Keratinocyte (primary cell): ENCODE measurements around the gene OGFRL1.

Experiments
- EZH2 ChIP-seq: IDR thresholded peaks from one replicate; pipeline ENCODE4 v1.6.1; 2012; ENCODE audit warnings: inconsistent platforms, mild to moderate bottlenecking, low read length, moderate library complexity
- TF ChIP-seq, protein P1 (sequence below), 3 experiments: IDR thresholded peaks in 1 of 3; conservative IDR thresholded peaks in 1 of 3; optimal IDR thresholded peaks in 1 of 3; 2 replicates in 2 of 3; 3 replicates in 1 of 3; pipeline versions ENCODE3 to v1.5.1; 2011; ENCODE audit warnings: low read length in 3 of 3, mild to moderate bottlenecking in 3 of 3, moderate library complexity in 2 of 3, control low read depth in 1 of 3, inconsistent platforms in 1 of 3; ENCODE audit not compliant: insufficient read depth in 2 of 3; ENCODE audit errors: extremely low read depth in 1 of 3

DNA sequence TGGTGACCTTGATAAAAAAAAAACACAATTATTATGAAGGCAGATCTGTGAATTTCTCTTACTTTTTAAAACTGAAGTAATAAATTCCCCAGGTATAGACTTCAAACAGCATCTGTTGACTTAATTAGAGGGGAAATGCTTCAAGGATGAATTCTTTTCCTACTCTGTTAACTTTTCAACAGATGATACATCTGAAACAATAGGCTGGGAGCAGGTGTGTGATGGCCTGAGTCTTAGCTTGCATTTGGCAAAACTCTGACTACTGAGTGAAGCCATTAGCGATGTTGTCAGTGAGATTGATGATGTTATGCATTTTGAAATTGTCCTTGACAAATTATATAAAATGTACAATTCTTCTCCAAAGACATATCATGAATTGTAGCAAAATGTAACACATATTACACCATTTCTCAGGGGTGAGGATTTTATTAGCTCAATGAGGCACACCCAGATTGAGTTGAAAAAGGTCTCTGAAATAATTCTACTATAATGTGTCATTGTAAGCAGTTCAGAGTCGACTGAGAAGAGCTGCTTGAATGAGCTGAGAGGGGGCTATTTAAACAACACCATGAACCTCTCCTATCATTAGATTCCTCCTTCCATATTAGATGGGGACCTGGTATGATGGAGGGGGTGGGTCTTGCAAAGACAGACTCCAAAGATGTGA is 39.6 kb upstream of the OGFRL1 start:
- TF ChIP-seq, protein P1, sequence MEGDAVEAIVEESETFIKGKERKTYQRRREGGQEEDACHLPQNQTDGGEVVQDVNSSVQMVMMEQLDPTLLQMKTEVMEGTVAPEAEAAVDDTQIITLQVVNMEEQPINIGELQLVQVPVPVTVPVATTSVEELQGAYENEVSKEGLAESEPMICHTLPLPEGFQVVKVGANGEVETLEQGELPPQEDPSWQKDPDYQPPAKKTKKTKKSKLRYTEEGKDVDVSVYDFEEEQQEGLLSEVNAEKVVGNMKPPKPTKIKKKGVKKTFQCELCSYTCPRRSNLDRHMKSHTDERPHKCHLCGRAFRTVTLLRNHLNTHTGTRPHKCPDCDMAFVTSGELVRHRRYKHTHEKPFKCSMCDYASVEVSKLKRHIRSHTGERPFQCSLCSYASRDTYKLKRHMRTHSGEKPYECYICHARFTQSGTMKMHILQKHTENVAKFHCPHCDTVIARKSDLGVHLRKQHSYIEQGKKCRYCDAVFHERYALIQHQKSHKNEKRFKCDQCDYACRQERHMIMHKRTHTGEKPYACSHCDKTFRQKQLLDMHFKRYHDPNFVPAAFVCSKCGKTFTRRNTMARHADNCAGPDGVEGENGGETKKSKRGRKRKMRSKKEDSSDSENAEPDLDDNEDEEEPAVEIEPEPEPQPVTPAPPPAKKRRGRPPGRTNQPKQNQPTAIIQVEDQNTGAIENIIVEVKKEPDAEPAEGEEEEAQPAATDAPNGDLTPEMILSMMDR (optimal IDR thresholded peaks at IDR 0.05 in 1 of 3, IDR thresholded peaks at IDR 0.05 in 1 of 3, conservative IDR thresholded peaks at IDR 0.05 in 1 of 3; ENCODE audit: extremely low read depth in 1 of 3, insufficient read depth in 2 of 3, low read length in 3 of 3) = no peak
- TF ChIP-seq EZH2 = no peak
